Thyroid gland (tissue), 4 donors: ENCODE results near the gene CADPS.

Experiments
- POLR2A ChIP-seq, 2 donors: fragments of 450-650 bp; IDR thresholded peaks; one replicate each; pipeline ENCODE4 v1.6.1; 2017; ENCODE audit warnings: antibody characterized with exemption in 2 of 2, mild to moderate bottlenecking in 2 of 2, moderate library complexity in 1 of 2
- TF ChIP-seq, protein P1 (sequence below), 6 experiments: fragments of 200-600 bp in 3 of 6; fragments of 450-650 bp in 3 of 6; sonication (generic) in 3 of 6; IDR thresholded peaks; one replicate each; pipeline ENCODE4 v1.5.1; 2016 to 2019; ENCODE audit warnings: antibody characterized with exemption in 6 of 6, mild to moderate bottlenecking in 2 of 6, inconsistent platforms in 1 of 6, moderate library complexity in 1 of 6

DNA sequence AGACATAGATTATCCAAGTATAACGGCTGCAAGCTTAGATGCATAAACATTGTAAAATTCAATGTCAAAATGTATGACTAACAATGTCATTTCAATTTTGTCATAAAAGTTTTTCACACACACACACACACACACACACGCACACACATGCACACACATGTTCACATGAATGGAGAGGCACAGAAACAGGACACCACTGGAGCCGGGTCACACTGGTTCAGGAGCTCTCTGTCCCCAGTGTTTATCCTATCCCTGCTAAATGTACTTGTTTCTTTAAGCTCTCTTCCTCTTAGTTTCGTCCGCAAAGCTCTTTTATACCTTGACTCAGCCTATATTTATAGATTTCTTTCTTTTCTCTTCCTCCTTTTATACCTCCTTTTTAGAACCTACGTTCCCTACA lies 249.9 kb downstream of the CADPS start:
- TF ChIP-seq, protein P1, sequence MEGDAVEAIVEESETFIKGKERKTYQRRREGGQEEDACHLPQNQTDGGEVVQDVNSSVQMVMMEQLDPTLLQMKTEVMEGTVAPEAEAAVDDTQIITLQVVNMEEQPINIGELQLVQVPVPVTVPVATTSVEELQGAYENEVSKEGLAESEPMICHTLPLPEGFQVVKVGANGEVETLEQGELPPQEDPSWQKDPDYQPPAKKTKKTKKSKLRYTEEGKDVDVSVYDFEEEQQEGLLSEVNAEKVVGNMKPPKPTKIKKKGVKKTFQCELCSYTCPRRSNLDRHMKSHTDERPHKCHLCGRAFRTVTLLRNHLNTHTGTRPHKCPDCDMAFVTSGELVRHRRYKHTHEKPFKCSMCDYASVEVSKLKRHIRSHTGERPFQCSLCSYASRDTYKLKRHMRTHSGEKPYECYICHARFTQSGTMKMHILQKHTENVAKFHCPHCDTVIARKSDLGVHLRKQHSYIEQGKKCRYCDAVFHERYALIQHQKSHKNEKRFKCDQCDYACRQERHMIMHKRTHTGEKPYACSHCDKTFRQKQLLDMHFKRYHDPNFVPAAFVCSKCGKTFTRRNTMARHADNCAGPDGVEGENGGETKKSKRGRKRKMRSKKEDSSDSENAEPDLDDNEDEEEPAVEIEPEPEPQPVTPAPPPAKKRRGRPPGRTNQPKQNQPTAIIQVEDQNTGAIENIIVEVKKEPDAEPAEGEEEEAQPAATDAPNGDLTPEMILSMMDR (IDR thresholded peaks at IDR 0.05) = no peak
- TF ChIP-seq POLR2A (IDR thresholded peaks at IDR 0.05) = no peak
